GM18868 (cell line): ENCODE measurements around the gene FAM120A.

Source experiments
- ATAC-seq: cut with Tn5 transposase; IDR thresholded peaks from one replicate; pipeline ENCODE4 v1.9.1; 2021; ENCODE audit warnings: mild to moderate bottlenecking, moderate library complexity; ENCODE audit not compliant: unreplicated experiment

Gene FAM120A

GRCh38 chr9:93591301-93592007 lies 140.0 kb downstream of the FAM120A start:
- no peak for ATAC-seq

DNA sequence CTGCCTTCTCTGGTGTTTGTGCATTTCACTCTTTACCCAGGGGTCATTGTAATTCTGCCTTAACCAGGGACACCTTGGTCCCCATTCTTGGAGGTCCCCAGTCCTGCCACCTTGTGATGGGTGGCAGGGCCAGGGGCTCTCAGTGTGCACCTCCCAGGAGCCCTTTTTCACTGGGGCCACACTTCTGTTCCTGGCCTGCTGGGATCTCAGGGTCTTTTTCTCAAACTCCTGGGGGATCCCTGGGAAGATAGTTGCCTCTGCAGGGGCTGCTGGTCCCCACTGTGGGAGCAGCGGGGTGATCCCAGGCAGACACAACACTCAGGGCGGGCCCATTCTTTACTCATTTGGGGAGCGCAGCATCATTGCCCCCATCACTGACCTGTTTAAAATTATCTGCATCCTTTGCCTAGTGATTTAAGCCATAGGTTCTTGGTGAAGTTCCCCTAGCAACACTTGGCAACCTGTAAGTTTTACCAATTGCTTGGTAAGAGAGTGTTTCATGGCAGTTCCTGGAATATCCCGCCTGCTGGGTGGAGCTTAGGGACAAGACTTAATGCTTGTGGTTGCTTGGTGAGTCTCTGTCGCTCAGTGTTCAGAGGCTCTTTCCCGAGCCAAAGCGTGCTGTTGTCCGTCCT lies 140.6 kb downstream of the FAM120A start:
- no peak for ATAC-seq

DNA sequence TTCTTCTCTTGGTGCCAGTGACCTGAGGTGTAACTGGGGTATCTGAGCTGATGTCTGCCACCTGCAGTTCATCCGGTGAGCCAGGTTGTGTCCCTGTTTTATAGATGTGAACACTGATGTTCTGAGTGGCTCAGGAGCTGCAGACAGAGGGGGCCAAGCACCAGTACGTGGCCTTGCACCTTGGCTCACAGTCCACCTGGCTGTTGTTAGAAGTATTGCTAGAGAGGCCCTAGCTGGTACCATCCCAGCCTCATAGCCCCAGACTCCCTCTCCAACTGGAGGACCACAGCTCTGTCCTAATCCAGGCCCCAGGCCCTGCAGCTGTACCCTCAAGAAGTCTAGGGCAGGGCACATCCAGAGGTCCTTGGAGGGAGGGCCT lies 141.1 kb downstream of the FAM120A start:
- ATAC-seq = peak; percentile 57

GRCh38 chr9:93593144-93593658 lies 141.7 kb downstream of the FAM120A start:
- no peak for ATAC-seq

GRCh38 chr9:93594041-93594756 lies 142.7 kb downstream of the FAM120A start:
- ATAC-seq = no peak

DNA sequence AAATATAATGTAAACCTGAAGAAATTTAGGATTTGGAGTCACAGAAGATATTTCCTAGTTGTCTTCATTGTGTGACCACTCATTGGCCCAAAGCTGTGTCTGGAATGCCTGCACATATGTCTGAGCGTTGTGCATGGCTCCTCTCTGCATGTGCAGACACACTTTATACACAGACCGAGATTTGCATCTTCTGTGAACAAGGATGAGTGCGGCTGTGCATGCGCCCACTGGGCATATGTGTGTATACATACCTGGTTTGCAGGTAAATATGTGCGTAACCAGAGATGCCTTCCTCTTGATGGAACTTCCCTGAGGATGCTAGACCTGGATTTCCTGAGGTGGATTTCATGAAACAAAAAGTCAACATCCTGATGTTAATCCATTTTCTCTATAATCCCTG lies 144.0 kb downstream of the FAM120A start:
- ATAC-seq = no peak

- no peak for ATAC-seq
These were observed 144.4 kb downstream of the FAM120A start for GRCh38 chr9:93595861-93596365.

DNA sequence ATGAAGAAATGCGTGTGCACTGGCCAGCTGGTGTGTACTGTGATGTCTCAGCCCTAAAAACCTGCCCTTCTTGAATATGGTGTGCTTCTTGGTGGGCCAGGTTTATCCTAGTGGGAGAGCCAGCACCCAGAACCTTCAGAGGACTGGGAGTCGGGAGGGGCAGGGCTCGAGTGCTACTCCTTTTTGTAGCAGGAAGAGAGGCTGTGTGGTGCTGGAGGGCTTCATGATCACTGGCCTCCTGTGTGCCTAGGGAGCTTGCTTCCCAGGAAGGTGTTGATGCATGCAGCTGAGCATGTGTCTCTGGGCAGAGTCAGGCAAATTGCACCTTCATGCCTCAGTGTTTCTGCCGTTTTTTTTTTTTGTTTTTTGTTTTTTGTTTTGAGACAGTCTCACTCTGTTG lies 144.9 kb downstream of the FAM120A start:
- no peak for ATAC-seq

DNA sequence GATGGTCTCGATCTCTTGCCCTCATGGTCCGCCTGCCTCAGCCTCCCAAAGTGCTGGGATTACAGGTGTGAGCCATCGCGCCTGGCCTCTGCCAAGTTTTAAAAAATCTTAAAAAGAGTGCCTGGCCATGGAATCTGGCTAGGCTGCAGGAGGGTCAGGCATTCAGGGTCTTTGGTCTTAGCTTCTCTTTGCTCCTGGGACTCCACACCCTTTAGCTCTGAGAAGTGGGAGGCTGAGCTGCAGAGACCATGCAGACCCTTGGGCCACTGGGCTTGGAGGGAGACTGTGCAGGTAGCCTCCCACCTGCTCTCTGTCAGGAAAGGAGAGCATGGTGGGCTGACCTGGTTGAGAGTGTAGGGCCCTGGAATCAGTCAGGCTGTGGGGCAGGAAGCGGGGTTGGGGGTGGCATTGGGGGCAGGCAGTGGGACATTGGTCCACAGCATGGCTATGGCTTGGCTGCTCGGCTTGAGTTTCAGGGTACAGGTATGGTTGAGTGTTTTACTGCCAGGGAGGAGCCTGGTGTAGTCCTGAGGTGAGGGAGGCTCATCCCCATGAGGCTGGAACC lies 145.7 kb downstream of the FAM120A start:
- no peak for ATAC-seq

DNA sequence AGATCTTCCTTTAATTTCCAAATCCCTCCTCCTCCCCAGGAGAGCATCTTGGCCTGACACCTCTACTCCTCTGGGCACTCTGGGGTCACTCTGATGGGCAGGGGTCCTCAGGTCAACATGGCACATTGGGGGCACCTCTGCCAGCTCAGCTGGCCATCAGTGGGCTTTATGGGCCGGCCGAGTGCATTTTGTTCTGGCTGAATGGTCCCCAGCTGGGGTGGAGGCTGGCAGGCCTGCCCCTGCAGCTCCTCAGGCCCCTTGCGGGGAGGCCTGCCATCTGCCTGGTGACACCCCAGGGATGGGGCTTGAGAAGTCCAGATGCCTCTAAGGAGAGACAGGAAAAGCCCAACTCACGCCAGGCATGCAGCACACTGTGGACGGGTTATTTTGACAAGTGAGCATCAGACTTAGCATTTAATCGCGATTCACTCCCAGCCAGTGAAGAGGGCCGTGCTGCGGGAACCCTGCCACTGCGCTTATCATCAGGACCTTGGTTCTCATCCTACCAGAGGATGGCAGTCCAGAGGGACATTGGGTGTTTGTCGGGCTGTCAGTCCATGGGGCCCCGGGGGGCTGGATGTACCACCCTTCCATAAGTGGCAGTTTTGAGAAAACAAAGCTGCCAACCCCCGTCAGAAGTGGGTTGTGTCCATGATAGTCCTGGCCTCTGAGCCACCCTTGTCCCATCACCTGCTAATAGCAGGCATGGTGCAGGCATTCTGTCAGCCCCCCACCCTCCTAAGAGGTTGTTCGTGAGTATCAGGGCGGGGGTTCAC lies 146.6 kb downstream of the FAM120A start:
- ATAC-seq = no peak

GRCh38 chr9:93598647-93599241 lies 147.3 kb downstream of the FAM120A start:
- ATAC-seq = no peak

GRCh38 chr9:93599571-93600403 lies 148.3 kb downstream of the FAM120A start:
- ATAC-seq = no peak

DNA sequence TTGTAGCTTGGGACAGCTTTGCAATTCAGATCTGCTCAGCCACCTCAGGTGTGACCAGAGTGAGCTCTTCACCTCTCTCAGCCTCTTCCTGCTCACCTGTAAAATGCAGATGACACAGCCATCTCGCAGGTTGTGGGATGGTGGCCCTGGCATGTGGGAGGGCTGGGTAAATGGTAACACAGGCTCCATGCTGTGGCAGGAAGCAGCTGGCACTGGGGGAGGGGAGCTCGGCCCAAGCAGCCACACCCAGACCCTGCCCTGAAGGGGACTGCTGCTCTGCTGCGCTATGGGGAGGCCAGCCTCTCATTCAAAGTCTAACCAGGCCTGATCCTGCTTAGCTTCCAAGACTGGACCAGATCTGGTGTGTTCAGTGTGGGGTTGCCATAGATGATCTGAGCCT lies 149.0 kb downstream of the FAM120A start:
- no peak for ATAC-seq

- no peak for ATAC-seq
These were observed 149.6 kb downstream of the FAM120A start for GRCh38 chr9:93601063-93601462.

DNA sequence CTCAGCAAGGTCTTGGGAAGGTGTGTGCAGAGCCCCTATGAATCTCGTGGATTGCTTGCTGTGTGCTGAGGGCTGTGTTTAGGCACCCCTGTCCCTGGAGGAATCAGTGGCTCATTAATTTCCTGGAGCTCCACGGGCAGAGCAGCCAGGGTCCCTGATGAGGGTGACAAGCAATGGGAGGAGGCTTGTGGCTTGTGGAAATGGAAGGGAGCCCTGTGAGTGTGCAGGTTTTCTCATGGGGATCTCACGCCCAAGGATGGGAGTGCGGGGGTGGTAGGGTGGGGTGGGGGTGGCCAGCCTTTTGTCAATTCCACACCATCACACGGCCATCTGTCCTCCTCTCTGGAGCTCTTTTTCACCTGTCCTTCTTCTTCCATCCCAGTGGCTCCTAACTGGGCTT lies 150.2 kb downstream of the FAM120A start:
- no peak for ATAC-seq

DNA sequence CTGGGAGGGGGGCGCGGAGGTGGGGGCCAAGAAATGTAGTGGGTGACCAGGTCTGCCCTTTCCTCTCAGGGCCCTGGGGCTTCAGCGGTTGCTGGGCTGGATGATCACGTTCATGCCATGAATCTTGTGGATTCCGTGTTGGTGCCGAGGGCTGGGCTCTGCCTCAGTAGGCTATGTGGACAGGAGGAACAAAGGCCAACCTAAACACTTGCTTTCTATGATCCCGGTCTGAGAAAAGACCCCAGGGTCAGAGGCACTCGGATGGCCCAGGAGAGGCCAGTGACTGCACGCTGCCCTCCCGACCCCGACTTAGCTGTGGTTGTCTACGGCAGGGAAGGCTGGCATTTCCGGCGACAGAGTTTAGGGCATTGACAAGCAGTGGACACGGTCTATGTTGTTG lies 151.5 kb downstream of the FAM120A start:
- no peak for ATAC-seq

GRCh38 chr9:93603906-93604326 lies 152.4 kb downstream of the FAM120A start:
- ATAC-seq = no peak

DNA sequence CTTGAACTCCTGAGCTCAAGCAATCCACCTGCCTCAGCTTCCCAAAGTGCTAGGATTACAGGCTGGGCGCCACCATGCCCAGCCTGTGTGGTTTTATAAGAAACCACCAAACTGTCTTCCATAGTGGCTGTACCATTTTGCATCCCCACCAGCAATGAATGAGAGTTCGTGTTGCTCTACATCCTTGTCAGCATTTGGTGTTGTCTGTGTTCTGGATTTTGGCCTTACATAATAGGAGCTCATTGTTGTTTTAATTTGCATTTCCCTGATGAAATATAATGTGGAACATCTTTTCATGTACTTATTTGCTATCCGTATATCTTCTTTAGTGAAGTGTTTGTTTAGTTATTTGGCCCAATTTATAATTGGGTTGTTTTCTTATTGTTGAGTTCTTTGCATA lies 154.7 kb downstream of the FAM120A start:
- ATAC-seq = no peak

DNA sequence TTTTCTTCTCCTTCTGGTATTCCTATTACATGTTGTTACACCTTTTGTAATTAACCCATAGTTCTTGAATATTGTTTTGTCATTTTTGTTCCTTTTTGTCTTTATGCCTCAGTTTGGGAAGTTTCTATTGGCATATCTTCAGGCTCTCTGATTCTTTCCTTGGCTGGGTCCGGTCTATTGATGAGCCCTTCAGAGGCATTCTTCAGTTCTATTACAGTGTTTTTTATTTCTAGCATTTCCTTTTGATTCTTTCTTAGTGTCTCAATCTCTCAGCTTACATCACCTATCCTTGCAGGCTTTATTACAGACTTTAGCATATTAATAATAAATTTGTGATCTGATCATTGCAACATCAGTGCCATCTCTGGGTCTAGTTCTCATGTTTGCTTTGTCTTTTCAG lies 158.7 kb downstream of the FAM120A start:
- ATAC-seq = no peak
